Activated gamma-delta T cell treated with anti-CD3 and anti-CD28 coated beads, Interleukin-2, amount 50 U/mL, for 16 hours (primary cell): Measurements from ENCODE around the gene AK3.

Source experiments
- DNase-seq: peaks from one replicate; pipeline ENCODE4 v3.0.0-alpha.2; 2020; ENCODE audit warnings: low read depth

Gene AK3

GRCh38 chr9:4746278-4747030 lies 5.5 kb upstream of the AK3 start:
- no peak for DNase-seq

GRCh38 chr9:4743131-4743875 lies 2.3 kb upstream of the AK3 start:
- no peak for DNase-seq

GRCh38 chr9:4742246-4742645 lies 1.2 kb upstream of the AK3 start:
- no peak for DNase-seq

- DNase-seq = no peak
Observed at GRCh38 chr9:4741365-4742089, 525 bp upstream of the AK3 start.

GRCh38 chr9:4740388-4740637 lies 689 bp downstream of the AK3 start:
- DNase-seq = no peak

GRCh38 chr9:4739587-4740387 lies 1.2 kb downstream of the AK3 start:
- no peak for DNase-seq

- DNase-seq = no peak
Observed at GRCh38 chr9:4738866-4739586, 2.0 kb downstream of the AK3 start.

GRCh38 chr9:4734150-4734549 lies 6.9 kb downstream of the AK3 start:
- DNase-seq = no peak

GRCh38 chr9:4732890-4733289 lies 8.1 kb downstream of the AK3 start:
- DNase-seq = no peak

GRCh38 chr9:4727593-4727992 lies 13.4 kb downstream of the AK3 start:
- DNase-seq = no peak

- no peak for DNase-seq
Observed at GRCh38 chr9:4725706-4726442, 15.1 kb downstream of the AK3 start.

GRCh38 chr9:4721736-4722135 lies 19.3 kb downstream of the AK3 start:
- DNase-seq = no peak

- no peak for DNase-seq
Observed at GRCh38 chr9:4718911-4719310, 22.1 kb downstream of the AK3 start.

- DNase-seq = no peak
Observed at GRCh38 chr9:4717815-4718214, 23.2 kb downstream of the AK3 start.

- no peak for DNase-seq
Observed at GRCh38 chr9:4716163-4716562, 24.8 kb downstream of the AK3 start.

GRCh38 chr9:4714266-4715016 lies 26.6 kb downstream of the AK3 start:
- DNase-seq = no peak

GRCh38 chr9:4713849-4714248 lies 27.2 kb downstream of the AK3 start:
- DNase-seq = no peak

GRCh38 chr9:4709380-4709779 lies 31.6 kb downstream of the AK3 start:
- DNase-seq = no peak

- DNase-seq = no peak
Observed at GRCh38 chr9:4706971-4707622, 33.9 kb downstream of the AK3 start.

- no peak for DNase-seq
Observed at GRCh38 chr9:4706021-4706420, 35.0 kb downstream of the AK3 start.
